Lower lobe of right lung (tissue), 2 donors: ENCODE measurements around the gene ING3. TPM values are rescaled to one million over a fixed set of nuclear protein-coding genes. Genes with fewer than 3 reads are reported as not detected.
"Not testable (repeated sequence)": the region's sequence is repeated elsewhere in the genome, so short reads cannot be mapped to it uniquely, and the experiment has no call there.

Experiments
- ATAC-seq, 2 donors: fragments of 200-7000 bp; cut with Tn5 transposase; one replicate each; pipeline ENCODE4 v1.9.1; 2020 to 2022; ENCODE audit warnings: mild to moderate bottlenecking in 2 of 2, moderate library complexity in 2 of 2
- DNase-seq: peaks from one replicate; pipeline ENCODE4 v3.0.0-alpha.2; 2020
- H3K27ac ChIP-seq: fragments of 200-600 bp; one replicate; pipeline ENCODE4 v1.8.0; 2022
- H3K27me3 ChIP-seq: fragments of 200-600 bp; one replicate; pipeline ENCODE4 v1.8.0; 2022; ENCODE audit warnings: low read depth
- H3K36me3 ChIP-seq: fragments of 200-600 bp; one replicate; pipeline ENCODE4 v1.8.0; 2022; ENCODE audit warnings: mild to moderate bottlenecking
- H3K4me1 ChIP-seq: fragments of 200-600 bp; one replicate; pipeline ENCODE4 v1.8.0; 2022
- H3K4me3 ChIP-seq: fragments of 200-600 bp; one replicate; pipeline ENCODE4 v1.8.0; 2022; ENCODE audit warnings: mild to moderate bottlenecking
- H3K9me3 ChIP-seq: fragments of 200-600 bp; one replicate; pipeline ENCODE4 v1.8.0; 2022
- CTCF ChIP-seq: fragments of 200-600 bp; IDR thresholded peaks from one replicate; pipeline ENCODE4 v1.8.0; 2022; ENCODE audit warnings: antibody characterized with exemption, mild to moderate bottlenecking
- intact Hi-C: fragments of 100-400 bp; cut with DNase I; formaldehyde crosslinking; loops from one replicate; pipeline ENCODE4 v1.11.0; 2022
- total RNA-seq: library from RNA; stranded (reverse); fragmentation: NEBNext Ultra II Directional; extraction: Animal tissue kit (Norgen Biotek cat#: 25700); gene quantifications from one replicate; pipeline ENCODE4 v1.2.1, GENCODE V29; 2021
- donor health status: DM: no; HTN: yes; CAD: no; lungs with severe emphysema.

ING3 gene
- total RNA-seq, 1 donor from 2014 or later = 21.5 TPM

GRCh38 chr7:120979765-120980499 is 29.4 kb downstream of the ING3 start:
- H3K4me3 ChIP-seq = no peak overlapping the region
- H3K27ac ChIP-seq = no peak overlapping the region
- DNase-seq = no peak
- H3K9me3 ChIP-seq = no peaks in the 10 kb centered on the region
- intact Hi-C loops = loop anchor here (10.0 kb wide), 1 partner anchor 125 kb away; no protein-coding TSS in a partner anchor
- no peak for ATAC-seq
- H3K36me3 ChIP-seq = peaks cover 20% of the 10 kb centered on the region
- no peak for TF ChIP-seq CTCF
- no peaks in the 10 kb centered on the region for H3K27me3 ChIP-seq
- H3K4me1 ChIP-seq = no peaks in the 10 kb centered on the region

- Histone ChIP-seq H3K4me3 (no peak overlapping the region), H3K9me3 (no peaks in the 10 kb centered on the region), H3K27ac (no peak overlapping the region), H3K36me3 (peaks cover 8% of the 10 kb centered on the region), H3K4me1 (no peaks in the 10 kb centered on the region), H3K27me3 (no peaks in the 10 kb centered on the region)
- intact Hi-C loops = loop anchor here (10.0 kb wide), 1 partner anchor 124 kb away; no protein-coding TSS in a partner anchor
- no peak for TF ChIP-seq CTCF
- ATAC-seq (no peak), DNase-seq (no peak)
These were observed 30.5 kb downstream of the ING3 start for GRCh38 chr7:120981117-120981516.

- intact Hi-C loops = loop anchor here (10.0 kb wide), 1 partner anchor 123 kb away; no protein-coding TSS in a partner anchor
- Histone ChIP-seq H3K27ac (no peak overlapping the region), H3K9me3 (no peaks in the 10 kb centered on the region), H3K27me3 (no peaks in the 10 kb centered on the region), H3K4me3 (no peak overlapping the region), H3K4me1 (no peaks in the 10 kb centered on the region), H3K36me3 (no peaks in the 10 kb centered on the region)
- DNase-seq (no peak), ATAC-seq (no peak)
- TF ChIP-seq CTCF = no peak
These were observed 31.5 kb downstream of the ING3 start for GRCh38 chr7:120981888-120982615.

- not testable (repeated sequence) for H3K36me3 ChIP-seq, H3K27me3 ChIP-seq, H3K27ac ChIP-seq, DNase-seq, H3K9me3 ChIP-seq, ATAC-seq, H3K4me3 ChIP-seq
- H3K4me1 ChIP-seq = peaks cover 13% of the 10 kb centered on the region
- intact Hi-C loops = loop anchor here (10.0 kb wide), 1 partner anchor 121 kb away; no protein-coding TSS in a partner anchor
These were observed 33.0 kb downstream of the ING3 start for GRCh38 chr7:120983592-120983991.

GRCh38 chr7:120984406-120984805 is 33.8 kb downstream of the ING3 start:
- ATAC-seq (no peak), DNase-seq (no peak)
- Histone ChIP-seq H3K27ac (no peak overlapping the region), H3K36me3 (no peaks in the 10 kb centered on the region), H3K4me1 (peaks cover 15% of the 10 kb centered on the region), H3K4me3 (no peak overlapping the region), H3K9me3 (no peaks in the 10 kb centered on the region), H3K27me3 (no peaks in the 10 kb centered on the region)
- intact Hi-C loops = loop anchor here (10.0 kb wide), 1 partner anchor 120 kb away; no protein-coding TSS in a partner anchor
- no peak for TF ChIP-seq CTCF
